Activated CD8-positive, alpha-beta memory T cell treated with anti-CD3 and anti-CD28 coated beads, Interleukin-2, amount 50 U/mL, for 24 hours (primary cell): ENCODE data around the gene GASK1A.

Experiments
- DNase-seq: peaks from one replicate; pipeline ENCODE4 v3.0.0-alpha.2; 2020; ENCODE audit errors: extremely low read depth

GASK1A gene

DNA sequence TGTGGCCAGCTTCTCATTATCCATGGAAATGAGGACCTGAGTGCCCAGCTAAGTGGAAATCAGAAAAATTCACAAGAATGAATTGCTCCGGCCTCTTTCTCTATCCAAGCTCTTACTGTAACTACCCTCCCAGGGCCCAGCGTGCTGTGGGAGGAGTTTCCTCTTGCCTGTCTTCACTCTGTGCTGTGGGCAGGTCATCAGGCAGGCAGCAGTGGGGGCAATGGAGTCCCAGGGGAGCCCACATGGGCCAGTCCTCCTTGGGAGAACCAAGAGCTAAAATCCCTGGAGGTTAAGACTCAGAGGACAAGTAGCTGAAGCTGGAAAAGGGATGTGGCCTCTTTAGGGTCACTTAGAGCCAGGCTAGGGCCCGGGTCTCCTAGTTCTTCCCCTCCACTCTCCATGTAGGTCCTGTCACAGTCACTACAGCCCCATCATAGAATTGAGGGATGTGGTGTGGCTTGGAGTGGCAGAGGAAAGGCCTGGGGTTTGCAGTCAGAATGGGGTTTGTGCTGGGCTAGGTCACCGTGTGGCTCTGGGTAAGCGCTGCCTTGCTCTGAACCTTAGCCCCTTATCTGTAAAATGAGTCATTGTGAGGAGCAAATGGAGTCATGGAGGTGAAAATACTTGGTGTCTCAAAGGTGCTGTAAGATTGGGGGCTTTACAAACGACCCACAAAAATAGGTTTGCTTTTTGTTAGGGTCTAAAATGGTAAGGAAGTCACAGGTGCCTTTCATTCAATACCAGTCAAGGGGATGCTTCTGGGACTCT, 3.7 kb downstream of the GASK1A start:
- DNase-seq: no peak

DNA sequence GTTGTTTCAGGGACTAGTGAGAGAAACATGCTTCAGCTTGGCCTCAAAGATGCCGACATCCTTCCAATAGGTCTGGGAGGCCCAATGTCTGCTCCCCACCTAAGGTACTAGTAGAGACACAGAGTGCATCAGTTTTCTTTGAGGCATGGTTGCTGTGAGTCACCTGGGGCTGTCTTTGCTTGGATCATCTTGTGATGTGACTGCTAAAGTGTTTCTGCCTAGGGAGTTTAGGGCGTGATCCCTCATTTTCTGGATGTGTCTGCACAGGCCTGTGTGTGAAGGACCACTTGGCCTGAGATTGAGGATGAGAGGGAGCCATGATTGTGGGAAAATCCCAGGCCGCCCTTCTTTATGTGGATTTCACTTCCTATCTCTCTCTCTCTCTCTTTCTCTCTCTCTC, 4.8 kb downstream of the GASK1A start:
- DNase-seq: no peak

DNA sequence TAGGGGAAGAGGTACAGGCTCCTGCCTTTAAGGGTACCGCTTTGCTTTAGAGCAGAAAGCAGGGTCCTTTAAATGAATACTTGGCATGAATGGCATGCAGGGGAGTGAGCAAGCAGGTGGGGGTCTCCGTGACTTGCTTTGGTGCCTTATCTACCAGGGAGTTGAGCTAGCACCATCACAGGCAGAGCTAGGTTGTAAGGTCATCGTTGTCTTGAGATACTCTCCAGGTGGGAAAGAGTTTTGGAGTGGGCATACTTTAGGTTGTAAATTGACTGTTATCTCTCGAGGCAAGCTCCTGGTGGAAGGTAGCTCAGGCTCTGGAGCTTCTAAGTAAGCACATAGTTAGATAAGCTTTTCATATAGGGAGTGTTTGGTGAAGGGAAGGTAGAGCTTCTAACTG, 5.6 kb downstream of the GASK1A start:
- DNase-seq: no peak

DNA sequence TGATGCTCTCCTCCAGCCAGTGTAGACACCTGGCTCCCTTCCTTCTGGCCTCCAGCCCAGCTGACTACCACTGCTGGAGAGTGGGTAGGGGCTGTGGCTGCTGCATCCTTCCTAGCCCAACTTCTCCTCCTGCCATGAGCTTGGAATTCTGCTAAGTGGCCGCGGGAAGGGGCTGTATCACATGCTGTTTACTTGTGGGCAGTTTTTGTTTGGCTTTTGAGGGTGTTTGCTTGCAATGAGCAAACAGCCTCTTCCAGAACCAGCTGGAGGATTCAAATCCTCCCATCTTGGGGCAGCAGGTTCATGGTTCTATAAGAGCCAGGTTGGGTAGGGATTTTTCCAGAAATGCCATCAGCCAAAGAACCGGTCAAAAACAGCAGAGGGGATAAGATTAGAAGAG, 9.0 kb downstream of the GASK1A start:
- DNase-seq: no peak

DNA sequence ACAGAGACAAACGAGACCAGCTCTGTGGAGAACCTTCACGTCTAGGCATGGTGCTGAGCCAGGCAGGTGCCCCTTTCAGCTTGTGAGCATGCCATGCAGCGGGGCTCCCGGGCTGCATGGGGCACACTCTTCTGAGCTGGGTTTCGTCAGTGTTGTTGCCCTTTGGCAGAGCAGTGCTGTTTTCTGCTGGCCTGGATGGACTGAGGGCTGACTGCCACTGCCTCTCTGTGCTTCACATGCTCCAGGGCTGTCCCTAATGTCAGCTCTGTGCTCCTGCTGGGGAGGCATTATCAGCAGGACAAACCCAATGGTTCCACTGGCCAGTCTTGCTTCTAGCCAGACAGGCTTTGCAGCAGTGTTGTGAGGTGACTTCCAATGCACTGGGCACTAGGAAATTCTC, 9.5 kb downstream of the GASK1A start:
- no peak for DNase-seq

DNA sequence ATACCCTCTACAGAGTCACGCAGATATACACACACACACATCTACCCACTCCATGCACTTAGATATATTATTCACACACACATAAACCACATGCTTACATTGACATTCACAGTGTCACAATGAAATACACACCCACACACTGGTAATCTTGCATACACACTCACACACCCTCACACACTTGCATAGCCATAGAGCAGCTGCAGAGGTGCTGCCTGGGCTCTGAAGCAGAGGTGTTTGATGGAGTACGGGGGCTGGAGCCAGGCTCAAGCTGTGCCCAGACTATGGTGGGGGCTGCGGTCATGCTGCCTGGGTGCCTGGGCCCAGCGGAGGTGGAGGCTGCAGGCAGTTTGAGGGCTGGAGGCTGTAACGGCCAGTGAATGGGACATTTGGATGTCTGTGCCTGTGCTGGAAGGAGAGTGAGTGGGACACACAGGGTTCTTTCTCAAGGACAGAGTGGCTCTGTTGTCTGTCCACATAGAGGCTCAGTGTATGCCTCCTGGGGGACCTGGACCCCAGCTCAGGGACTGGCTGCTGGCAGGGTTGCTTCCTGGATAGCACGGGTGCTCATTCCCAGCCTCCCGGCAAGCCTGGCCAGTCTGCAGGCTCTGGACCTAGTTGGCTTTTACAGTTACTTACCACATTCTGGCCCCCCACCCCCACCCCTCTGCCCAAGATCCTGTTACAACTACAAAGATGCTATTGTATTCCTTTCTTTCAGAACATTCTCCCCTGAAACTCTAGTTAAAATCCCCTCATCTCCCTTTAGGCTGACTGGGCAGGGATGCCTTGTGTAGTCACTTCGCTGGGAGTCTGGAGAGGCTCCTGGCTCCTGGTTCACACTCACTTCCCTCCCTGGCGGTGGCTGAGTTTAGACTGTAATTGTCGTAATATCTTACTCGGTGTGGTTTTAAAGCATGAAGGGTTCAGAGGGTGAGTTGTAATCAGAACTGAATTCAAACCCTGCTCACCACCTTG, 12.5 kb downstream of the GASK1A start:
- DNase-seq: no peak

DNA sequence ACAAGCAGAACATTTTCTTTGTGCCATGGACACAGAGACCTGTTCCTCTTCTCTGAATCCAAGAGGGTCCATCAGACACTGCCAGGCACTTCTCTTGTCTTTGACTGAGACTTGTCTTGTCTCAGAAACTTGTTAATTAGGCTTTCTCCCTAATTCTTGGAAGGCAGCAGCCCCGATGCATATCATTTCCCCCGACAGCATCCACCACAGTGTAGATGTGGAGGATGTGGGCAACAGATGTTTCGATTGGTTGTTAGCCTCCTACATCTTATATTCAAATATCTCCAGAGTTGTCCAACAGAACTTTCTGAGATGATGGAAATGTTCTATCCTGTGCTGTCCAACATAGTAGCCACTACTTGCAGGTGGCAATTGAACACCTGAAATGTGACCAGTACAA, 15.5 kb downstream of the GASK1A start:
- no peak for DNase-seq

DNA sequence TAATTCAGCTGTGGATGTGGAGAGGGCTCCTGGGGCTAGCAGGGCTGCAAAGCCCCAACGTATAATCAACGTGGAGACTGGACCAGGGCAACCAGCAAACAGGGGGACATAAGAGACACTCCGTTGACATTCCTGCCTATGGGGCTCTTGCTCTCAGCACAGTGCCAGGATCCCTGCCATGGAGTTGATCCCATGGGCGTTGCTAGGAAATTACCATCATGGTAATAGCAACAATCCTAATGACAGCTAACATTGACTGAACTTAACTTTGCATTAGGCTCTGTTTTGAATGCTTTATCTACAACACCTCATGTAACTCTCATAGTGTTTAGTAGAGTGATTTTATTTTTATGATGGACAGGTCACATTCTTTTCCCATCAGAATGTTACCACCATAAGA, 16.9 kb downstream of the GASK1A start:
- DNase-seq: no peak

DNA sequence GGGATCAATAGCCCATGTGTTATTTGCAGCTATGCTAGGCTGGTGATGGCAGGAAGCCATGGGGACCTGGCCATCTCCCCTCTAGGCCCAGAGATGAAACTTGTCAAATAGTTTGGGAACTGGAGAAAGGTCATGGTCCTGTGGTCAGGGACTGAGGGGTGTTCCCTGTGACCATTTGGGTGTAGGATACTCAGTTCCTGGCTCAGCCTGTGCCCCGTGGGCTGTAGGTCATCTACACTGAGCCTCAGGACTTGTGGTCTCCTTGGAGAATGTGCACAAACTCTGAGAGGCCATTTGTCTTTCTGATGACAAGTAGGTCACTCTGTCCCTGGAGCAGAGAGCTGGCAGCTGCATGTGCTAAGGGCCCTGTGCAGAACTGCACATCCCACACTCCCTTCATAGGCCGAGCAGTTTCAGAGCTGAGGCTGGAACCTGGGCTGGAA, 17.5 kb downstream of the GASK1A start:
- DNase-seq: no peak

DNA sequence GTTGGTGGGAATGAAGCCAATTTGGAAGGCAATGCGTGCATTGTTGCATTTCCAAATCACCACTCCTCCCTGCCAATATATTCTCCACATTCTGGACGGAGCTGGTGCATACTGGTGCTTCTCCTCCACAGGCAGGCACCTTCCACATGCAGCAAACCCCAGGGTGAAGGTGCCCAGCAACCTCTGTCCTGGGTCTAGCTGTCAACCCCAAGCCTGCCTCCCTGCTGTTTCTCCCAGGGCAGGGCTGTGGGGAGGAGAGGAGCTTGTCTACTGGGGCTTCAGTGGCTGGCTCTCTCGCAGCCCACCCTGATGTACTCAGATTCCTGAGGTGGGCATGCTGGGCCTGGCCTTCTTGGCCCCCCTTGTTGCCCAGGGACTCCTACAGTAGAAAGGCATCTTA, 20.1 kb downstream of the GASK1A start:
- no peak for DNase-seq

DNA sequence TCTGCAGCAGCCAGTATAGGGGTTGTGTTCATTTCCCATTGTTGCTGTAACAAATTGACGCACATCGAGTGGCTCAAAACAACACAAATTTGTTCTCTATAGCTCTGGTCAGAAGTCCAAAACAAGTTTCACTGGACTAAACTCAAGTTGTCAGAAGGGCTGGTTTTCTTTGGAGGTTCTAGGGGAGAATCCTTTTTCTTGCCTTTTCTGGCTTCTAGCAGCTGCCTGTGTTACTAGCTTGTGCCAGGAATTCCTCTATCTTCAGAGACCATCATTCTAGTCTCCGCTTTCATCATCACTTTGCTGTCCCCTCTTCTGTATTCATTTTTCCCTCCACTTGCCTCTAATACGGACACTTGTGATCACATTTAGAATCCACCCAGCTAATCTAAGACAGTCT, 20.5 kb downstream of the GASK1A start:
- no peak for DNase-seq

DNA sequence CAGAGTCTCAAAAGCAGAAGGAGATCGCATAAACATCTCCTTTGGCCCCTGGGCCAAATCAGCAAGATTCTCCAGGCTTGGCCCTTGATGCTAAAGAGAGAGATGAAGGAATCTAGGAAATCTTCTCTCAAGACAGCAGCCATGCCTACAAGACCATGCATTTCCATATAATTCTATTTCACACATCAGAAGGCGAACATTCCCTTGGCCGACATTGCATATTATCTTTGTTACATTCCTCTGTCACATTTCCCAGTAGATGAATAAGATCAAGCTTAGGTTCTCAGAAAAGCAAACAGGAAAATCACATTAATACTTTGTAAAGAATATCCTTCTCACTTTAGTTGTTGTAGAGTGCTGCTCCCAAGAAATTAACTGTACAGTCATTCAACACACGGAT, 21.3 kb downstream of the GASK1A start:
- DNase-seq: no peak

DNA sequence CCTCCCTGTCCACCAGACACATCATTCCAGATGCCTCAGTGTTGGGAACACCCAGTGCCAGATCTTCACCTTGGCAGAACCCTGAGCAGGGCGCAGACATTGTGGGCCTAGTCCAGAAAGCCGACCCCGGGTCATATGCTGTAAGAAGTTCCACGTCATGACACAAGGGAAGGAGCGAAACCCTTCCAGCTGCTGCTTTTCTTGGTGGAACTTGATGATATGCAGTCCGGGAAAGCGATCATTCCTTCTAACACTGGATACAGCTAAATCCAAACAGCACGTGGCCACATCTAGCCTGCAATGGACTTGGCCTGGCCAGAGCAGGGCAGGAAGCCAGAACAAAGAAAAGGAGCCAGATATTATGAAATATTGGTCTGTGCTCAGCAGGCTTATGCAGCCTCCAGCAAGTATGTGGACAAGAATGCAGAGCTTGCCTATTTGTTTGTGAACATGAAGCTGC, 22.0 kb downstream of the GASK1A start:
- DNase-seq: no peak

DNA sequence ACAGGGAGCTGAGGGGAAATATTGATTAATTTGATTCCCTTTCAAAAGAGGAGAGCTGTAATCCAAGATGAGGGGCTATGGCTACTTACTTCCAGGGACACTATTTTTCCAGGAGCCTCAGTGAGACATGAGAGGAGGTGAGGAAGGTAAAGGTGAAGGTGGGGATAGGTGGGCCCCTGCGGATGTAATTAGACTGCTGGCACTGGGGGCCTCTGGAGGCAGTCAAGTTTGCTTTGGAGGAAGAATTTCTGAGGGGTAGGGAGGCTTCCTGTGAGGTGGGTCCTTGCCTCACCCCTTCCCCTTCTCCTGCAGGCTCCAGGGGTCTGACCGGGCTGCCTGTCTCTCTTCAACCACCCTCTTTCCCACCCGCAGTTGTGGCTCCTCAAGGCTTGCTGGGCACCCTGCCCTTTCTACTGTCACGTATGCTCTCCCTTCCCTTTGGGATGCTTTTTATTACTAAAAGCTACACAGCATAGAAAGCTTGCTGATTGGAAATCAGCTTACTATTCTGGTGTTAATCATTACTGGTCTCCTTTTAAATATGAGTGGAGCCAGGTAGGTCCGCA, 22.5 kb downstream of the GASK1A start:
- DNase-seq: no peak

DNA sequence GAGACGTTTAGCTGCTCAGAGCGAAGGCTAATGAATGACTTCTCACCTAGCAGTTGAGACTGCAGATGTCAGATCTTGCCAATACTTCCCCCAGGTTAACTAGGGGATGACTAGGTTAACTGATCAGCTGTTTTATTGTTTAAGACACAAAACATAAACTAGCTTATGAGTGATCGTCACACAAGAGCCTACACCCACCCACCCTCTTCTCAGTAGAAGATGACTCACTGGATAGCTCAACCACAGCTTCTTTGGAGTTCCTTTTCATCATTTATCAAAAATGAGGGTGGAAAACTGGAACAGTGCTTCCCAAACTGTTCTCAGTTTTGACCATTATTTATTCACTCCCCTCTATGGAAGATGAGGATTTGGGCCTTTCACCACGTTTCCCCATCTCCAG, 25.2 kb downstream of the GASK1A start:
- DNase-seq: no peak

DNA sequence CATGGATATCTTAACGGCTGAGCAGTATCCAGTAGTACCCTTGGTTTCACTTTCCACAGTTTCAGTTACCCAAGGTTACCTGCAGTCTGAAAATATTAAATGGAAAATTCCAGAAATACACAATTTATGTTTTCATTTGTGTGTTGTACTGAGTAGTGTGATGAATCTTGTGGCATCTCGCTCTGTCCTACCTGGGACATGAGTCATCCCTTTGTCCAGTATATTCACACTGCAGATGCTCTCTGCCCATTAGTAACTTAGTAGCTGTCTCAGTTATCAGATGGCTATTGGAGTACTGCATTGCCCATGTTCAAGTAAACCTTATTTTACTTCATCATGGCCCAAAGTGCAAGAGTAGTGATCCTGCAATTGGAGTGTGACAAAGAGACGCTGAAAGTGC, 26.1 kb downstream of the GASK1A start:
- DNase-seq: no peak

DNA sequence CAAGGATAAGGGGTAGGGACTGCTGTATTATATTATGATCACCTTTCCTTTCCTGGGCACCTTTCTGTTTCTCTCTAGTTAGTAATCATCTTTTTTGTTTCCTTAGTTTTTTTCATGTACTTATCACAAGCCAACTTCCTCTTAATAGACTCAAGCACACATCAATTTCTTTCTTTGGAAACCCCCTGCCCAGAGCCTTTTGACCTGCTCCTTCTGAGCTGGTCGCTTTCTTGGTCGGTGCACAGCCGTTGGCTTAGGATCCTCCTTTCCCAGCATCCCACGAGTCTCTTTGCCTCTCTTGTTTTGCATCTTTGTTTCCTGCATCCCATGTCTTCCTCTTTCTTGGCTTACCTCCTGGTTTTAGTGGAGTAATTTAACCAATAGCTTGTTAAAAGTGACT, 26.9 kb downstream of the GASK1A start:
- no peak for DNase-seq

DNA sequence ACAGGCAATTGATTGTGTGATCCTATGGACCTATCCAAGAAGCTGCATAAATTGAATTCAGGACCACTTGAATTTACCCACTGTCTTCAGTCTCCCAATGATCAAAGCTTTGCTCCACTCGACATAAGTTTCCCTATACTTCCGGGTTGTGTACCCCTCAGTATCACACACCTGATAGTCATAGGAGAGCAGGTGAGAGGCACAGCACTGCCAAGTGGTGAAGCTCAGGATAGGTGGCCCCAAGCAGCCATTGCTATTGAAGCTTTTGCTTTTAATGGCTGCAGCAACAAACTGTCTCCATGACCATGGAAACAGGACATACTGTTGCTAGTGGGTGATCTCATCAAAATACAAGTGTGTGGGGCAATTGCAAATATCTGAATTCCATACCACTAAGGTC, 27.7 kb downstream of the GASK1A start:
- DNase-seq: no peak

DNA sequence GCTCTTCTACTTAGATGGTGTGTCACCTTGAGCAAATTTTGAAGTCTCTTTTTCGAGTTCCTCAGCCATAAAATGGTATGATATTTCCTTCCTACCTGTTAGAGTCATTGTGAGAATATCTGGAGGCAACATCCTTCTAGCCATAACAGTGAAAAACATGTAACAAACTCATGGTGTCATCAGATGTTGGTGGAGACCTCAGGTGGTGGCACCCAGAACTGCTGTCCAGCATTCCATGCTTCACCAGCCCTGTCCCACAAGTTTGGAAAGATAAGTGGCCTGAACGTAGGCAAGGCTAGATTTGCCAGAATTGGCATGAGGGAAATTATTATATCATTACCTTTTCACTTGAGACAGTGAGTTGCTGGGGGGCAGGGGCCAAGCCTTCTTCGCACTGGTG, 30.4 kb downstream of the GASK1A start:
- DNase-seq: no peak

DNA sequence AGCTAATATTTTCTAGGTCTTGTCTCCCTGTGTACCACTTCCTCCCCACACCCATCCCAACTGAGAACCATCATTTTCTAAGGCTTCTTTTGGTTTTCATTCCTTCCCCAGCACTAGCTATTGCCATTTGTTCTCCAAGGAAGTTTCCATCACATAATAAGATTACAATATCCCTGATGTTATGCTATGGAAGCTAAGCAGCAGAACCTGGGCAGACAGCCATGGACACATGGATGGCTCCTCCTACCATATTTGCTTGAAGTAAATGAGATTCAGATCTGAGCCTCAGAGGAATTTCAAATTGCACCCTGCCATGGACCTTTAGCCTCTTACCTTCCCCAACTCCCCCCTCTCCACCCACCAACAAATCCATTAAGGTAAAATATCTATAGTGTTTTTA, 31.5 kb downstream of the GASK1A start:
- no peak for DNase-seq

DNA sequence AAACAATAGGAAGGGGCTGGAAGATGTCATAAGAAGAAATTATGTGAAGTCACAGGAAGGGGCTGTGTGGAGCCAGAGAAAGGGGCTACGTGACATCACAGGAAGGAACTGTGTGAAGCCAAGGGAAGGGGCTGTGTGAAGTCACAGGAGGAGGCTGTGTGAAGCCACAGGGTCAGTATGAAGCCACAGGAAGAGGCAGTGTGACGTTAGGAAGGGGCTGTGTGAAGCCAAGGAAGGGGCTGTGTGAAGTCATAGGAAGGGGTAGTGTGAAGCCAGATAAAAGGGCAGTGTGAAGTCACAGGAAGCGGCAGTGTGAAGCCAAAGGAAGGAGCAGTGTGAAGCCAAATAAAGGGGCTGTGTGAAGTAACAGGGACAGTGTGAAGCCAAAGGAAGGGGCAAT, 32.5 kb downstream of the GASK1A start:
- DNase-seq: no peak

DNA sequence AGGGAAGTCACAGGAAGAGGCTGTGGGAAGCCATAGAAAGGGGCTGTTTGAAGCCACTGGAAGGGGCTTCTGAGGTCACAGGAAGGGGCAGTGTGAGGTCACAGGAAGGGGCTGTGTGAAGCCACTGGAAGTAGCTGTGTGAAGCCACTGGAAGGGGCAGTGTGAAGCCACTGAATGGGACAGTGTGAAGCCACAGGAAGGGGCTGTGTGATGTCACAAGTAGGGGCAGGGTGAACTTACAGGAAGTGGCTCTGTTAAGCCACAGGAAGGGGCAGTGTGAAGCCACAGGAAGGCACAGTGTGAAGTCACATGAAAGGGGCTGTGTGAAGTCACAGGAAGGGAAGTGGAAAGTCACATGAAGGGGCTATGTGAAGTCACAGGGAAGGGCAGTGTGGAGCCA, 33.1 kb downstream of the GASK1A start:
- no peak for DNase-seq

DNA sequence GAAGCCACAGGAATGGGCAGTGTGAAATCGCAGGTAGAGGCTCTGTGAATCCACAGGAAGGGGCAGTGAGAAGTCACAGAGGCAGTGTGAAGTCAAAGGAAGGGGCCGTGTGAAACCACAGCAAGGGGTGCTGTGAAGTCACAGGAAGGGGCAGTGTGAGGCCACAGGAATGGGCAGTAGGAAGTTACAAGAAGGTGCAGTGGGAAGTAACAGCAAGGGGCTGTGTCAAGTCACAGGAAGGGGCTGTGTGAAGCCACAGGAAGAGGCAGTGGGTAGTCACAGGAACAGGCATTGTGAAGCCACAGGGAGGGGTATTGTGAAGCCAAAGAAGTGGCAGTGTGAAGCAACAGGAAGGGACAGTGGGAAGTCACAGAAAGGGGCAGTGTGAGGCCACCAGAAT, 34.1 kb downstream of the GASK1A start:
- no peak for DNase-seq
